ENCODE measurements around the gene POR. TPM values are rescaled to one million over a fixed set of nuclear protein-coding genes. Genes with fewer than 3 reads are reported as not detected.
A peak's percentile ranks its signal among the peaks of the same experiment; 100 is the strongest.

POR gene
- total RNA-seq, 1 donor from 2014 or later = 244 TPM

- Histone ChIP-seq H3K27ac (no peak overlapping the region), H3K27me3 (ENCODE audit: low read depth) (no peaks in the 10 kb centered on the region), H3K4me3 (no peak overlapping the region), H3K36me3 (peaks cover 16% of the 10 kb centered on the region), H3K9me3 (no peaks in the 10 kb centered on the region), H3K4me1 (peaks cover 31% of the 10 kb centered on the region)
- intact Hi-C loops (cut with DNase I) = no loop called here
- DNase-seq = no peak
- peak; percentile 28 to 64 for ATAC-seq
- no peak for TF ChIP-seq CTCF (IDR thresholded peaks at IDR 0.05)
These were observed 9.9 kb downstream of the POR start for GRCh38 chr7:75924889-75925288.

- H3K36me3 ChIP-seq = peaks cover 16% of the 10 kb centered on the region
- H3K27ac ChIP-seq = no peak overlapping the region
- peaks cover 23% of the 10 kb centered on the region for H3K4me1 ChIP-seq
- ATAC-seq = peak in 1 of 2 donors; percentile 7
- H3K4me3 ChIP-seq = no peak overlapping the region
- DNase-seq = no peak
- no peaks in the 10 kb centered on the region for H3K9me3 ChIP-seq
- H3K27me3 ChIP-seq (ENCODE audit: low read depth) = no peaks in the 10 kb centered on the region
- no peak for TF ChIP-seq CTCF (IDR thresholded peaks at IDR 0.05)
- intact Hi-C loops (cut with DNase I) = no loop called here
These were observed 10.9 kb downstream of the POR start for GRCh38 chr7:75925717-75926435.

- no peak overlapping the region for H3K4me3 ChIP-seq
- no peak for ATAC-seq
- H3K27me3 ChIP-seq (ENCODE audit: low read depth) = no peaks in the 10 kb centered on the region
- DNase-seq = no peak
- intact Hi-C loops (cut with DNase I) = no loop called here
- peaks cover 20% of the 10 kb centered on the region for H3K4me1 ChIP-seq
- no peak overlapping the region for H3K27ac ChIP-seq
- H3K36me3 ChIP-seq = peaks cover 16% of the 10 kb centered on the region
- no peak for TF ChIP-seq CTCF (IDR thresholded peaks at IDR 0.05)
- no peaks in the 10 kb centered on the region for H3K9me3 ChIP-seq
These were observed 13.6 kb downstream of the POR start for GRCh38 chr7:75928568-75928914.

GRCh38 chr7:75931680-75932079, 16.7 kb downstream of the POR start:
- no peak for TF ChIP-seq CTCF (IDR thresholded peaks at IDR 0.05)
- no peaks in the 10 kb centered on the region for H3K9me3 ChIP-seq
- peaks cover 16% of the 10 kb centered on the region for H3K4me1 ChIP-seq
- peaks cover 21% of the 10 kb centered on the region for H3K36me3 ChIP-seq
- H3K4me3 ChIP-seq = no peak overlapping the region
- no peaks in the 10 kb centered on the region for H3K27me3 ChIP-seq (ENCODE audit: low read depth)
- intact Hi-C loops (cut with DNase I) = no loop called here
- H3K27ac ChIP-seq = no peak overlapping the region
- ATAC-seq (no peak), DNase-seq (no peak)

GRCh38 chr7:75937958-75938786, 23.2 kb downstream of the POR start:
- Histone ChIP-seq H3K4me3 (no peak overlapping the region), H3K27ac (no peak overlapping the region), H3K9me3 (no peaks in the 10 kb centered on the region), H3K36me3 (peaks cover 5% of the 10 kb centered on the region), H3K4me1 (peaks cover 22% of the 10 kb centered on the region), H3K27me3 (ENCODE audit: low read depth) (no peaks in the 10 kb centered on the region)
- peak; percentile 77 for DNase-seq
- TF ChIP-seq CTCF (IDR thresholded peaks at IDR 0.05) = no peak
- intact Hi-C loops (cut with DNase I) = no loop called here
- peak; percentile 56 to 68 for ATAC-seq

Measured in lower lobe of right lung (tissue), 2 donors.